Neural progenitor cell (in vitro differentiated cells): ENCODE results near the gene SLCO3A1.

Experiments
- EZH2 ChIP-seq: fragments of 200-600 bp; sonication (generic); IDR thresholded peaks from 2 replicates; pipeline ENCODE4 v1.6.1; 2017; ENCODE audit warnings: antibody characterized with exemption, mild to moderate bottlenecking, moderate library complexity
- TF ChIP-seq, protein P1 (sequence below): fragments of 200-600 bp; sonication (generic); IDR thresholded peaks from 2 replicates; pipeline ENCODE4 v1.5.1; 2017; ENCODE audit warnings: antibody characterized with exemption, mild to moderate bottlenecking

DNA sequence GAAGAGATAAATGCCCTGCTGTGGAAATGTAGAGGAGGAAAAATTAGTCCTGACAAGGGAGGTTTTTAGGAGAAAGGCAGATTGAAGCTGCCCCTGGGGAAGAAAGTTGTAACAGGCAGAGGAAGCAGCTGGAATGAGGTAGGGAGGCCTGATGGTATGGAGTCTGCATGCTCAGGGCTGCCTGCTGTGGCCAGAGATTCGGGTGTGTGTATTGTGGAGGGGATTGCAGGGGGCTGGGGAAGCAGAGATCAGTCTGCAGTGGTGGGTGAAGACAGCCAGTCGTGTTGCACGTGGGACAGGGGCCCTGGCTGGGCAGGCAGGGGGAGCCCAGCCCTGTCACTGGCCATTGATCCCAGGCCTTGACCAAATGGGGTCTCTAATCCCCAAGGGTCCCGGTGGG, 96.5 kb downstream of the SLCO3A1 start:
- no peak for TF ChIP-seq EZH2
- TF ChIP-seq, protein P1, sequence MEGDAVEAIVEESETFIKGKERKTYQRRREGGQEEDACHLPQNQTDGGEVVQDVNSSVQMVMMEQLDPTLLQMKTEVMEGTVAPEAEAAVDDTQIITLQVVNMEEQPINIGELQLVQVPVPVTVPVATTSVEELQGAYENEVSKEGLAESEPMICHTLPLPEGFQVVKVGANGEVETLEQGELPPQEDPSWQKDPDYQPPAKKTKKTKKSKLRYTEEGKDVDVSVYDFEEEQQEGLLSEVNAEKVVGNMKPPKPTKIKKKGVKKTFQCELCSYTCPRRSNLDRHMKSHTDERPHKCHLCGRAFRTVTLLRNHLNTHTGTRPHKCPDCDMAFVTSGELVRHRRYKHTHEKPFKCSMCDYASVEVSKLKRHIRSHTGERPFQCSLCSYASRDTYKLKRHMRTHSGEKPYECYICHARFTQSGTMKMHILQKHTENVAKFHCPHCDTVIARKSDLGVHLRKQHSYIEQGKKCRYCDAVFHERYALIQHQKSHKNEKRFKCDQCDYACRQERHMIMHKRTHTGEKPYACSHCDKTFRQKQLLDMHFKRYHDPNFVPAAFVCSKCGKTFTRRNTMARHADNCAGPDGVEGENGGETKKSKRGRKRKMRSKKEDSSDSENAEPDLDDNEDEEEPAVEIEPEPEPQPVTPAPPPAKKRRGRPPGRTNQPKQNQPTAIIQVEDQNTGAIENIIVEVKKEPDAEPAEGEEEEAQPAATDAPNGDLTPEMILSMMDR: no peak
